Measurements from ENCODE around the gene ANGPTL4. TPM values are rescaled to one million over a fixed set of nuclear protein-coding genes. Genes with fewer than 3 reads are reported as not detected.
A peak's percentile ranks its signal among the peaks of the same experiment; 100 is the strongest.

The ANGPTL4 gene
- total and polyA plus RNA-seq, 9 of the 15 experiments (the other 6 are each of a cell fraction or from before 2014, with no cell fraction given), result 0.05 to 0.77 (median 0.22) TPM; not detected in 4

GRCh38 chr19:8321067-8321985, 42.6 kb upstream of the ANGPTL4 start, which contains the start of the genes NDUFA7 and RPS28 (continued):
- TF ChIP-seq HDAC3 (IDR thresholded peaks at IDR 0.05; ENCODE audit: borderline replicate concordance, partially characterized antibody), result peak; percentile 37
- no peak for TF ChIP-seq PRDM10 (IDR thresholded peaks at IDR 0.05; ENCODE audit: partially characterized antibody)
- TF ChIP-seq ARNT (IDR thresholded peaks at IDR 0.05), result no peak
- TF ChIP-seq MLX (CRISPR knock-in tag; conservative IDR thresholded peaks at IDR 0.05), result no peak
- TF ChIP-seq CBX8 (IDR thresholded peaks at IDR 0.05; ENCODE audit: borderline replicate concordance, extremely low read depth, low read depth, low read length, poor library complexity, severe bottlenecking), result no peak
- no peak for TF ChIP-seq TCF15 (CRISPR knock-in tag; IDR thresholded peaks at IDR 0.05)
- TF ChIP-seq MTF1 (CRISPR knock-in tag; IDR thresholded peaks at IDR 0.05; ENCODE audit: borderline replicate concordance), result no peak
- no peak for TF ChIP-seq SREBF2 (CRISPR knock-in tag; IDR thresholded peaks at IDR 0.05)
- peak; percentile 98 for TF ChIP-seq TOE1 (IDR thresholded peaks at IDR 0.05; ENCODE audit: borderline replicate concordance)
- no peak for TF ChIP-seq TOE1 (CRISPR knock-in tag; IDR thresholded peaks at IDR 0.05; ENCODE audit: borderline replicate concordance, low read depth)
- TF ChIP-seq ZFP36 (IDR thresholded peaks at IDR 0.05; ENCODE audit: low read depth, low read length, partially characterized antibody), result no peak
- no peak for TF ChIP-seq DEAF1 (CRISPR knock-in tag; IDR thresholded peaks at IDR 0.05)
- no peak for TF ChIP-seq ZBTB43 (CRISPR knock-in tag; IDR thresholded peaks at IDR 0.05)
- TF ChIP-seq ATF1 (CRISPR knock-in tag; IDR thresholded peaks at IDR 0.05), result peak; percentile 80
- TF ChIP-seq ATF1 (tag; IDR thresholded peaks at IDR 0.05), result peak; percentile 98
- TF ChIP-seq RBFOX2 (IDR thresholded peaks at IDR 0.05; ENCODE audit: low read depth, low read length), result peak; percentile 97
- no peak for TF ChIP-seq COPS2 (conservative IDR thresholded peaks at IDR 0.05)
- TF ChIP-seq NCOA6 (IDR thresholded peaks at IDR 0.05), result no peak
- peak; percentile 92 for TF ChIP-seq POLR2AphosphoS5 (IDR thresholded peaks at IDR 0.05; ENCODE audit: control insufficient read depth, insufficient read depth, low read depth, low read length)
